GM21786 (cell line): ENCODE measurements around the gene SMAD1.
"Not testable (repeated sequence)": the region's sequence is repeated elsewhere in the genome, so short reads cannot be mapped to it uniquely, and the experiment has no call there.

Experiments
- ATAC-seq: cut with Tn5 transposase; IDR thresholded peaks from one replicate; pipeline ENCODE4 v1.9.1; 2021; ENCODE audit not compliant: unreplicated experiment

Gene SMAD1

GRCh38 chr4:145525291-145525740 is 43.7 kb downstream of the SMAD1 start:
- ATAC-seq, result no peak

GRCh38 chr4:145527773-145528172 is 46.1 kb downstream of the SMAD1 start:
- ATAC-seq, result no peak

GRCh38 chr4:145528601-145529000 is 46.9 kb downstream of the SMAD1 start:
- ATAC-seq, result no peak

GRCh38 chr4:145530189-145530588 is 48.5 kb downstream of the SMAD1 start:
- peak; percentile 41 for ATAC-seq

- ATAC-seq, result peak; percentile 5
Observed at GRCh38 chr4:145530662-145531061, 49.0 kb downstream of the SMAD1 start.

GRCh38 chr4:145531223-145531622 is 49.6 kb downstream of the SMAD1 start:
- peak; percentile 45 for ATAC-seq

- no peak for ATAC-seq
Observed at GRCh38 chr4:145531859-145532258, 50.2 kb downstream of the SMAD1 start.

- no peak for ATAC-seq
Observed at GRCh38 chr4:145533001-145533400, 51.3 kb downstream of the SMAD1 start.

GRCh38 chr4:145533415-145533814 is 51.8 kb downstream of the SMAD1 start:
- ATAC-seq, result not testable (repeated sequence)

GRCh38 chr4:145533961-145534360 is 52.3 kb downstream of the SMAD1 start:
- ATAC-seq, result no peak

- ATAC-seq, result no peak
Observed at GRCh38 chr4:145535202-145535601, 53.5 kb downstream of the SMAD1 start.

- no peak for ATAC-seq
Observed at GRCh38 chr4:145536044-145536443, 54.4 kb downstream of the SMAD1 start.

GRCh38 chr4:145538596-145538995 is 56.9 kb downstream of the SMAD1 start:
- ATAC-seq, result no peak

- ATAC-seq, result no peak
Observed at GRCh38 chr4:145539671-145540070, 58.0 kb downstream of the SMAD1 start.

GRCh38 chr4:145540235-145540634 is 58.6 kb downstream of the SMAD1 start:
- ATAC-seq, result no peak

GRCh38 chr4:145541346-145541745 is 59.7 kb downstream of the SMAD1 start:
- no peak for ATAC-seq

GRCh38 chr4:145545031-145545430 is 63.4 kb downstream of the SMAD1 start:
- ATAC-seq, result no peak

- ATAC-seq, result no peak
Observed at GRCh38 chr4:145545538-145546174, 64.0 kb downstream of the SMAD1 start.

GRCh38 chr4:145546175-145546915 is 64.7 kb downstream of the SMAD1 start:
- ATAC-seq, result no peak

- no peak for ATAC-seq
Observed at GRCh38 chr4:145551660-145552059, 70.0 kb downstream of the SMAD1 start.

GRCh38 chr4:145552181-145552822 is 70.6 kb downstream of the SMAD1 start:
- ATAC-seq, result peak; percentile 85

GRCh38 chr4:145553375-145553774 is 71.7 kb downstream of the SMAD1 start:
- no peak for ATAC-seq
